Liver (tissue), 3 donors: ENCODE data around the gene LIX1L.

Experiments
- GABPA ChIP-seq, 2 donors: IDR thresholded peaks in 1 of 2; conservative IDR thresholded peaks in 1 of 2; 2 replicates each; pipeline ENCODE4 v1.6.1; 2016; ENCODE audit warnings: antibody characterized with exemption in 2 of 2, mild to moderate bottlenecking in 1 of 2, moderate library complexity in 1 of 2
- RAD21 ChIP-seq, 2 donors: IDR thresholded peaks; 2 replicates each; pipeline ENCODE4 v1.6.1; 2016; ENCODE audit warnings: antibody characterized with exemption in 2 of 2, mild to moderate bottlenecking in 2 of 2
- SP1 ChIP-seq: IDR thresholded peaks from 2 replicates; pipeline ENCODE4 v1.6.1; 2018; ENCODE audit warnings: antibody characterized with exemption, mild to moderate bottlenecking
- YY1 ChIP-seq: IDR thresholded peaks from 2 replicates; pipeline ENCODE4 v1.6.1; 2016; ENCODE audit warnings: antibody characterized with exemption, mild to moderate bottlenecking
- TF ChIP-seq, protein P1 (sequence below): fragments of 150-350 bp; IDR thresholded peaks from 2 replicates; pipeline ENCODE4 v1.5.1; 2017; ENCODE audit warnings: improper control_type of control experiment, low read depth, low read length; ENCODE audit not compliant: missing input control
- TF ChIP-seq, protein P2 (sequence below): IDR thresholded peaks from 2 replicates; pipeline ENCODE4 v1.6.1; 2016; ENCODE audit warnings: antibody characterized with exemption
- donor health status: healthy.
- donor health status: healthy.

- TF ChIP-seq, protein P1, sequence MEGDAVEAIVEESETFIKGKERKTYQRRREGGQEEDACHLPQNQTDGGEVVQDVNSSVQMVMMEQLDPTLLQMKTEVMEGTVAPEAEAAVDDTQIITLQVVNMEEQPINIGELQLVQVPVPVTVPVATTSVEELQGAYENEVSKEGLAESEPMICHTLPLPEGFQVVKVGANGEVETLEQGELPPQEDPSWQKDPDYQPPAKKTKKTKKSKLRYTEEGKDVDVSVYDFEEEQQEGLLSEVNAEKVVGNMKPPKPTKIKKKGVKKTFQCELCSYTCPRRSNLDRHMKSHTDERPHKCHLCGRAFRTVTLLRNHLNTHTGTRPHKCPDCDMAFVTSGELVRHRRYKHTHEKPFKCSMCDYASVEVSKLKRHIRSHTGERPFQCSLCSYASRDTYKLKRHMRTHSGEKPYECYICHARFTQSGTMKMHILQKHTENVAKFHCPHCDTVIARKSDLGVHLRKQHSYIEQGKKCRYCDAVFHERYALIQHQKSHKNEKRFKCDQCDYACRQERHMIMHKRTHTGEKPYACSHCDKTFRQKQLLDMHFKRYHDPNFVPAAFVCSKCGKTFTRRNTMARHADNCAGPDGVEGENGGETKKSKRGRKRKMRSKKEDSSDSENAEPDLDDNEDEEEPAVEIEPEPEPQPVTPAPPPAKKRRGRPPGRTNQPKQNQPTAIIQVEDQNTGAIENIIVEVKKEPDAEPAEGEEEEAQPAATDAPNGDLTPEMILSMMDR, result no peak
- TF ChIP-seq YY1 (no peak), SP1 (no peak), GABPA (IDR thresholded peaks at IDR 0.05 in 1 of 2, conservative IDR thresholded peaks at IDR 0.05 in 1 of 2) (no peak), RAD21 (IDR thresholded peaks at IDR 0.05) (no peak)
- TF ChIP-seq, protein P2, sequence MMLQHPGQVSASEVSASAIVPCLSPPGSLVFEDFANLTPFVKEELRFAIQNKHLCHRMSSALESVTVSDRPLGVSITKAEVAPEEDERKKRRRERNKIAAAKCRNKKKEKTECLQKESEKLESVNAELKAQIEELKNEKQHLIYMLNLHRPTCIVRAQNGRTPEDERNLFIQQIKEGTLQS, result no peak
These were observed 8.6 kb downstream of the LIX1L start for GRCh38 chr1:145949219-145949618.
